BLaER1 treated with 17β-estradiol and CSF1 and Interleukin-3, amounts not matched to agents 10 nM and 100 nM (cell line): ENCODE data around the gene IGSF6.
"Not testable (repeated sequence)": the region's sequence is repeated elsewhere in the genome, so short reads cannot be mapped to it uniquely, and the experiment has no call there.

ENCODE experiments used
- H3K27ac ChIP-seq, 11 experiments: shearing (Covaris generic); formaldehyde crosslinking; 2 replicates each; pipeline ENCODE4 v1.8.1; 2022
- H3K27me3 ChIP-seq, 11 experiments: shearing (Covaris generic); formaldehyde crosslinking; 2 replicates each; pipeline ENCODE4 v1.8.1; 2022
- H3K36me3 ChIP-seq, 11 experiments: shearing (Covaris generic); formaldehyde crosslinking; 2 replicates each; pipeline ENCODE4 v1.8.1; 2022
- H3K4me1 ChIP-seq, 10 experiments: shearing (Covaris generic); formaldehyde crosslinking; 2 replicates each; pipeline ENCODE4 v1.8.1; 2022
- H3K4me2 ChIP-seq, 11 experiments: shearing (Covaris generic); formaldehyde crosslinking; 2 replicates each; pipeline ENCODE4 v1.8.1; 2022
- H3K4me3 ChIP-seq, 10 experiments: shearing (Covaris generic); formaldehyde crosslinking; 2 replicates each; pipeline ENCODE4 v1.8.1; 2022
- H3K9ac ChIP-seq, 11 experiments: shearing (Covaris generic); formaldehyde crosslinking; 2 replicates each; pipeline ENCODE4 v1.8.1; 2022
- H3K9me3 ChIP-seq, 11 experiments: shearing (Covaris generic); formaldehyde crosslinking; replicated peaks in 1 of 11; 2 replicates each; pipeline ENCODE4 v1.8.1; 2022
- H4K20me1 ChIP-seq, 11 experiments: shearing (Covaris generic); formaldehyde crosslinking; 2 replicates each; pipeline ENCODE4 v1.8.1; 2022
- Cebpa-rat ChIP-seq, 11 experiments: shearing (Covaris generic); IDR thresholded peaks; 2 replicates each; pipeline ENCODE4 v1.8.1; 2022

Gene IGSF6

DNA sequence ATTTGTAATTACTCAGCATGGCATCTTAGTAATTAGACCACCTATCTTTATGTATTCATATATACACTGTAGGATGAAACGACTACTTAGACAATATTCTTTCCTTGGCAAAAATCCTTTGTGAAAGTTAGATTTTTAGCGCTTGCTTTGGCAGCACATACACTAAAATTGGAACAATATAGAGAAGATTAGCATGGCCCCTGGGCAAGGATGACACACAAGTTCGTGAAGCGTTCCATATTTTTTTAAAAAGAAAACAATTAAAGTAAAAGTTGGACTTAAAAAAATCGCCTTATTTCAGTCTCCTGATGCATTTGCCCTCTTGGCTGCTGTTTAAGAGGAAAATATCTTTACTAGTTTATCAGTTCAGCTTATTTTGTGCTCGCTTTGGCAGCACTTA lies 10.5 kb downstream of the IGSF6 start:
- Histone ChIP-seq H3K9ac (peak overlapping the region in 7 of 11 experiments; percentile 17 to 57 (median 42); a peak in 13 of 22 replicates), H3K27me3 (no peaks in the 10 kb centered on the region), H3K4me2 (peak overlapping the region in 8 of 11 experiments; percentile 11 to 99 (median 88); a peak in 13 of 22 replicates), H3K9me3 (no peaks in the 10 kb centered on the region), H4K20me1 (peaks cover 4 to 98% (median 40%) of the 10 kb centered on the region in 11 experiments; a peak in 19 of 22 replicates), H3K4me1 (peaks cover 44 to 98% (median 95%) of the 10 kb centered on the region in 10 experiments), H3K36me3 (peaks cover 13 to 92% (median 79%) of the 10 kb centered on the region in 11 experiments), H3K27ac (peak overlapping the region in 10 of 11 experiments; percentile 11 to 93 (median 29); a peak in 15 of 22 replicates), H3K4me3 (peak overlapping the region in 3 of 10 experiments; percentile 15 to 27 (median 18); a peak in 3 of 20 replicates)
- no peak for TF ChIP-seq Cebpa-rat (IDR thresholded peaks at IDR 0.05)

DNA sequence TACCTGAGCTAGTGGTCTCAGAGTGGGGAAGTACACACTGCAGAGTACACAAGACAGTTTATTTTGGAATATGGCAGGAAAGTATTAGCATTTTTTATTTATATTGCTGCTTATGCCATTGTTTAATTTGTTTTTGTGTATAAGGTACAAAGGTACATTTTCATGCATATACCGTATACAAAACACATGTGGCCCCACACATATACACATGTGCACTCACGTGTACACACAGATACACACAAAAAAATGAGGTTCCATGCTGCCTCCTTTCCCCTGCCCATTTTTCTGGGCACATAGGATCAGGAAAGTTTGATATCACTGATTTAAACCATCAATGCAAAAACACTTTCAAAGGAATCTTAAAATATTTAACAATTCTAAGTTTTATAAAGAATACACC lies 12.9 kb downstream of the IGSF6 start:
- Histone ChIP-seq H3K9ac (peak overlapping the region in 2 of 11 experiments; percentile 17 to 43; a peak in 3 of 22 replicates), H3K27me3 (no peaks in the 10 kb centered on the region), H4K20me1 (peaks cover 4 to 99% (median 60%) of the 10 kb centered on the region in 11 experiments; a peak in 19 of 22 replicates)

DNA sequence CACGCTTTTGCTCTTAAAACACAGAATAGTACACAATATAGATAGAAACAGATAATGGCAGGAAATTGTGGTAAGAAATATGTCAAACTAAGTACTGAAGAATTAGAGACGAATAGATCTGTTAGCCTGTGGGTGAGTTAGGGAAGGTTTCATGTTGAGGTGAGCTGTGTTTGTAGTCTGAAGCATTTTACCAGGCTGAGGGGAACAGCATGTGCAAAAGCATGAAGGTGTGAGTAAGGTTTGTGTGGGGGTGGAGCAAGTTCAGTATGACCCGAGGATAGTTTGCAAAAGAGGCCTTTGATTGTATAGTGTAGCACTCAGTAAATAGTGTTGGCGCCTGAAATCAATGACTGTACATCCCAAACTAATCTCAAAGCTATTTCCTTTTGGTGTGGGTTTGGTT lies 13.8 kb downstream of the IGSF6 start:
- no peak overlapping the region for H3K4me3 ChIP-seq
- peaks cover 4 to 100% (median 69%) of the 10 kb centered on the region in 11 experiments; a peak in 19 of 22 replicates for H4K20me1 ChIP-seq
- peaks cover 0 to 12% (median 0%) of the 10 kb centered on the region in 11 experiments; a peak in 2 of 22 replicates for H3K9me3 ChIP-seq
- peak overlapping the region in 7 of 11 experiments; percentile 5 to 54 (median 36); a peak in 10 of 22 replicates for H3K27ac ChIP-seq
- H3K27me3 ChIP-seq, result no peaks in the 10 kb centered on the region
- H3K36me3 ChIP-seq, result peaks cover 41 to 100% (median 91%) of the 10 kb centered on the region in 11 experiments
- peaks cover 11 to 100% (median 81%) of the 10 kb centered on the region in 10 experiments for H3K4me1 ChIP-seq
- no peak for TF ChIP-seq Cebpa-rat (IDR thresholded peaks at IDR 0.05)
- H3K9ac ChIP-seq, result peak overlapping the region in 1 of 11 experiments; percentile 5; a peak in 1 of 22 replicates
- peak overlapping the region in 5 of 11 experiments; percentile 0 to 99 (median 67); a peak in 6 of 22 replicates for H3K4me2 ChIP-seq

More for the DNA sequence above, 12.9 kb downstream of the IGSF6 start:
- Histone ChIP-seq H3K36me3 (peaks cover 32 to 100% (median 90%) of the 10 kb centered on the region in 11 experiments), H3K4me2 (peak overlapping the region in 5 of 11 experiments; percentile 2 to 99 (median 81); a peak in 9 of 22 replicates), H3K4me1 (peaks cover 20 to 100% (median 87%) of the 10 kb centered on the region in 10 experiments), H3K9me3 (peaks cover 0 to 12% (median 0%) of the 10 kb centered on the region in 11 experiments; a peak in 2 of 22 replicates), H3K27ac (peak overlapping the region in 4 of 11 experiments; percentile 21 to 93 (median 25); a peak in 2 of 22 replicates), H3K4me3 (no peak overlapping the region)
- no peak for TF ChIP-seq Cebpa-rat (IDR thresholded peaks at IDR 0.05)

DNA sequence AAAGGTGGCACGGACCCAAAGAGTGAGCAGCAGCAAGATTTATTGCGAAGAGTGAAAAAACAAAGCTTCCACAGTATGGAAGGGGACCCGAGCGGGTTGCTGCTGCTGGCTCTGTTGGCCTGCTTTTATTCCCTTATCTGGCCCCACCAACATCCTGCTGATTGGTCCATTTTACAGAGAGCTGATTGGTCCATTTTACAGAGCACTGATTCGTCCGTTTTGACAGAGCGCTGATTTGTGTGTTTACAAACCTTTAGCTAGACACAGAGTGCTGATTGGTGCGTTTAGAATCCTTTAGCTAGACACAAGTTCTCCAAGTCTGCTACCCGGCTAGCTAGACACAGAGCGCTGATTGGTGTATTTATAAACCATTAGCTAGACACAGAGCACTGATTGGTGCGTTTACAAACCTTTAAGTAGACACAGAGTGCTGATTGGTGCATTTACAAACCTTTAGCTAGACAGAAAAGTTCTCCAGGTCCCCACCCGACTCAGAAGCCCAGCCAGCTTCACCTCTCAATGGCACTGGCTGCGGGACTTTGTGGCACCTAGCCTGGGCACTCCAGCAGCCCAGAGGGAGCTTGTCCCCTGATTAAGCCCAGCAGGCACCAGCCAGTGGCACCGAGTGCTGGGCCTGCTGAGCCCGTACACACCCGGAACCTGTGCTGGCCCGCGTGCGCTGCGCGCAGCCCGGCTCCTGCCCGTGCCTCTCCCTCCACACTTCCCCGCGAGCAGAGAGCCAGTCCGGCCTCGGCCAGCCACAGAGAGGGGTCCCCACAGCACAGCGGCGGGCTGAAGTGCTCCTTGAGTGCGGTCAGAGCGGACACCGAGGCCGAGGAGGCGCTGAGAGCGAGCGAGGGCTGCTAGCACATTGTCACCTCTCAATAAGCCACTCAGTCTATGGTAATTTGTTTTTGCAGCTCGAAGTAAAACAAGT lies 15.1 kb downstream of the IGSF6 start:
- Histone ChIP-seq H3K9ac (peak overlapping the region in 5 of 11 experiments; percentile 12 to 43 (median 15); a peak in 6 of 22 replicates), H3K9me3 (peaks cover 0 to 12% (median 0%) of the 10 kb centered on the region in 11 experiments; a peak in 2 of 22 replicates), H4K20me1 (peaks cover 4 to 100% (median 82%) of the 10 kb centered on the region in 11 experiments; a peak in 19 of 22 replicates), H3K36me3 (peaks cover 53 to 100% (median 92%) of the 10 kb centered on the region in 11 experiments), H3K27ac (peak overlapping the region in 10 of 11 experiments; percentile 7 to 54 (median 47); a peak in 16 of 22 replicates), H3K4me2 (peak overlapping the region in 8 of 11 experiments; percentile 30 to 99 (median 50); a peak in 14 of 22 replicates), H3K4me3 (no peak overlapping the region), H3K27me3 (no peaks in the 10 kb centered on the region), H3K4me1 (peaks cover 0 to 100% (median 72%) of the 10 kb centered on the region in 10 experiments; a peak in 19 of 20 replicates)
- TF ChIP-seq Cebpa-rat (IDR thresholded peaks at IDR 0.05), result no peak

DNA sequence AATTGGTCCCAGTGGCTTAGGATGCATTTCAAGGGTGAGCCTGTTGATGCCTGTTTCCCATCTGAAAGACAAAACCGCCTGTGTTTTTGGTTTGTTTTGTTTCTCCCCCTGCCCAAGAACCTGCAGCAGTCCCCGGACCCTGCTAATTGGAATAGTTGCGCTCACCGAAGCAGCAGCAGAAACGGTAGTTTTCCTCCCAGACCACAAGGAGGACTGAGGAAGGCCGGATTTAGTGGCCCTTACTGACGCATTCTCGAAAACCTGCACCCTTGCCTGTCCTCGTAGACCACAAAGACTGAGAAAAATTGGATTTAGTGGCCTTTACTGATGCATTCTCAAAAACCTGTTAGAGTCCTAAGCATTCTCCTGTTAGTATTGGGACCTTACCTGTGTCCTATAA lies 16.7 kb downstream of the IGSF6 start:
- Histone ChIP-seq H4K20me1 (peaks cover 4 to 100% (median 82%) of the 10 kb centered on the region in 11 experiments; a peak in 18 of 22 replicates), H3K9me3 (peaks cover 0 to 12% (median 0%) of the 10 kb centered on the region in 11 experiments; a peak in 2 of 22 replicates), H3K4me1 (peaks cover 0 to 100% (median 58%) of the 10 kb centered on the region in 10 experiments; a peak in 19 of 20 replicates), H3K27ac (peak overlapping the region in 1 of 11 experiments; percentile 25; a peak in 1 of 22 replicates), H3K36me3 (peaks cover 62 to 100% (median 90%) of the 10 kb centered on the region in 11 experiments), H3K4me2 (peak overlapping the region in 4 of 11 experiments; percentile 23 to 99 (median 74); a peak in 6 of 22 replicates)
- not testable (repeated sequence) for H3K27me3 ChIP-seq, H3K9ac ChIP-seq, H3K4me3 ChIP-seq

DNA sequence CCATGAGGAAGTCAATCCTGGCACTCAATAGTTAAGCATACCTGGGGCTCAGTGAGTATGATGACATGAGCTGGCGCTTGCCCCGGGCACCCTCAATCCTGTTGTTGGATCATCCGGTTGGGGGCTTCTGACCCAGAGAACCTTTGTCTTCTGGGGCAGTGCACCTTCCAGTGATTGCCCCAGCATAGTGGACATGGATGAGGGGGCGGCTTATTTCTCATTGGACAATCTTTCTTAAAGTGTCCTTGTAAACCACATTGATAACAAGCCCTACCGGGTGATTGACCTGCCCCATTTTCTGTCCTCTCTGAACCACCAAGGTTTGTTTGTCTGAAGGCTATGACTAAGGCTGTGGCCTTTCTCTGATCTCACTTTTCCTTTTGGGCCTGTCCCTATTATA lies 18.2 kb downstream of the IGSF6 start:
- H3K27ac ChIP-seq, result peak overlapping the region in 4 of 11 experiments; percentile 17 to 86 (median 46); a peak in 5 of 22 replicates
- H3K27me3 ChIP-seq, result no peaks in the 10 kb centered on the region
- peaks cover 0 to 25% (median 11%) of the 10 kb centered on the region in 11 experiments; a peak in 20 of 22 replicates for H3K9me3 ChIP-seq
- no peak overlapping the region for H3K4me3 ChIP-seq
- H3K9ac ChIP-seq, result no peak overlapping the region; a peak in 1 of 22 replicates
- peaks cover 0 to 100% (median 50%) of the 10 kb centered on the region in 10 experiments; a peak in 19 of 20 replicates for H3K4me1 ChIP-seq
- peak overlapping the region in 4 of 11 experiments; percentile 30 to 99 (median 97); a peak in 7 of 22 replicates for H3K4me2 ChIP-seq
- H3K36me3 ChIP-seq, result peaks cover 77 to 100% (median 94%) of the 10 kb centered on the region in 11 experiments
- no peak for TF ChIP-seq Cebpa-rat (IDR thresholded peaks at IDR 0.05)
- H4K20me1 ChIP-seq, result peaks cover 4 to 100% (median 80%) of the 10 kb centered on the region in 11 experiments; a peak in 18 of 22 replicates

DNA sequence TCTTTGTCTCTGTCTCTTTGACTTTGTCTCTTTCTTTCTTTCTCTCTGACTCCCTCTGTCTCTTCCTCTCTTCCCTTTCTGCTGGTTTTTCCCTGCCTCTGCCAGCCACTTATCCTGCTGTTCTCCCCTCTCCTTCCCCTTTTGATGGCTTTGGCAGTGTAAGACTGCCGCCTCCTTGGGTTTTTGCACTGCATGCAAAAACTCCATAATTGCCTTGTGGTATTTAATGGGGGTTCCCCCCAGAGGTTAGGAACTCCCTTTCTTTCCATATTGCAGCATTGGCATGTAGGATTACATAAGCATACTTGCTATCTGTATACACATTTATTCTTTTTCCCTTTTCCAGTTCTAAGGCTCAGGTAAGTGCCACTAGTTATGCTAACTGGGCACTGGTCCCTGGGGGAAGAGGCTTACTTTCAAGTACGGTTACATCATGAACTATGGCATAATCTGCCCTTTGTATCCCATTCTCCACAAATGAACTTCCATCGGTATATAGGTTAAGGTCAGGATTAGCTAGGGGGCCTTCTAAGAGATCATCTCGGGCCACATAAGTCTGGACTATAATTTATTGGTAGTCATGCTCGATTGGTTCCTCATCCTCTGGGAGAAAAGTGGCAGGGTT lies 20.3 kb downstream of the IGSF6 start:
- Histone ChIP-seq H3K4me2 (peak overlapping the region in 3 of 11 experiments; percentile 97 to 99 (median 97); a peak in 6 of 22 replicates), H3K27ac (peak overlapping the region in 4 of 11 experiments; percentile 40 to 86 (median 57); a peak in 6 of 22 replicates), H3K36me3 (peaks cover 88 to 100% (median 100%) of the 10 kb centered on the region in 11 experiments), H3K9ac (peak overlapping the region in 3 of 11 experiments; percentile 35 to 49 (median 42); a peak in 4 of 22 replicates), H3K4me1 (peaks cover 6 to 100% (median 50%) of the 10 kb centered on the region in 10 experiments), H3K9me3 (peaks cover 0 to 43% (median 26%) of the 10 kb centered on the region in 11 experiments; a peak in 20 of 22 replicates), H4K20me1 (peaks cover 0 to 100% (median 60%) of the 10 kb centered on the region in 11 experiments; a peak in 16 of 22 replicates)
- not testable (repeated sequence) for H3K4me3 ChIP-seq, H3K27me3 ChIP-seq

DNA sequence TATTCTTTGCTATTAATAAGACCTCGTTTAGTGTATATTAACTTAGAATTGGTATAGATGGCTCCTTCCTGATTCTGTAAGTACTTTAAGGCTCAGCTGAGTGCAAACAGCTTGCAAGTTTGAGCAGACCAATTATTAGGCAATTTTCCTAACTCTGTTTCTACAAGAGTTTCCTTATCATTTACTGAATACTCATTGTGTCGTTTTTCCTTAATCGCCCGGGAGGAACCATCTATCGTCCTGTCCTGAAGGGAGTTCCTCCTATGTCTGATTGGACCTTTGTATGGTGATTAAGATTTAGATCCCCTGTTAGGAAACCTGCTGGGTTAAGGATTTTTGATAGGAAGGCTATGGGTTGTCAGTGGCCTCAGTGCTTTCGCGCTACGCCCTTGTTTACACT lies 21.0 kb downstream of the IGSF6 start:
- Histone ChIP-seq H3K9me3 (peaks cover 0 to 39% (median 26%) of the 10 kb centered on the region in 11 experiments; a peak in 20 of 22 replicates), H3K9ac (peak overlapping the region in 3 of 11 experiments; percentile 35 to 49 (median 42); a peak in 4 of 22 replicates), H3K4me2 (peak overlapping the region in 3 of 11 experiments; percentile 97 to 99 (median 97); a peak in 6 of 22 replicates), H3K4me1 (peaks cover 13 to 100% (median 50%) of the 10 kb centered on the region in 10 experiments), H3K27ac (peak overlapping the region in 4 of 11 experiments; percentile 40 to 86 (median 57); a peak in 7 of 22 replicates), H3K36me3 (peaks cover 87 to 100% (median 97%) of the 10 kb centered on the region in 11 experiments), H4K20me1 (peaks cover 0 to 100% (median 53%) of the 10 kb centered on the region in 11 experiments; a peak in 16 of 22 replicates)
- H3K27me3 ChIP-seq, H3K4me3 ChIP-seq: not testable (repeated sequence)

DNA sequence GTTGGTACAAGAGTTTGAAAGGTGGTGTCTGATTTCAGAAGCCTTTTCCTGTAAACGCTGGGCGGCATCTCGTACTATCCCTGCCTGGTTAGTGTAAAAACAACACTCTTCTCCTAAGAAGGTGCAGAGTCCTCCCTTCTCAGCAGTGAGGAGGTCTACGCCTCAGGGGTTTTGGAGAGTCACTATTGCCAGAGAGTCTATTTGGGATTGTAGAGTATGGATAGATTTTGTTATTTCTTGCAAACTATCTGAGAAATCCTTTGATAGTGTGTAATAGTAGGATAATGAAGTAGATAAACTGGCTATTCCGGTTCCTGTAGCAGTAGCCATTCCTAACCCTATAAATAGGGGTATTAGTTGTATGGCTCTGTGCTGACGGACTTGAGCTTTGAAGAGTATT lies 21.5 kb downstream of the IGSF6 start:
- H3K9me3 ChIP-seq, result peaks cover 0 to 34% (median 26%) of the 10 kb centered on the region in 11 experiments; a peak in 20 of 22 replicates
- peak overlapping the region in 4 of 11 experiments; percentile 26 to 99 (median 97); a peak in 7 of 22 replicates for H3K4me2 ChIP-seq
- peak overlapping the region in 1 of 11 experiments; percentile 38; a peak in 1 of 22 replicates for H3K9ac ChIP-seq
- H3K36me3 ChIP-seq, result peaks cover 85 to 100% (median 96%) of the 10 kb centered on the region in 11 experiments
- H4K20me1 ChIP-seq, result peaks cover 0 to 100% (median 48%) of the 10 kb centered on the region in 11 experiments; a peak in 14 of 22 replicates
- H3K27me3 ChIP-seq, H3K4me3 ChIP-seq: not testable (repeated sequence)
- H3K27ac ChIP-seq, result peak overlapping the region in 6 of 11 experiments; percentile 30 to 87 (median 76); a peak in 8 of 22 replicates
- H3K4me1 ChIP-seq, result peaks cover 18 to 100% (median 52%) of the 10 kb centered on the region in 10 experiments
